GM18519 (cell line): ENCODE results near the gene USF1.
"Not testable (repeated sequence)": the region's sequence is repeated elsewhere in the genome, so short reads cannot be mapped to it uniquely, and the experiment has no call there.

Experiments
- ATAC-seq: cut with Tn5 transposase; IDR thresholded peaks from one replicate; pipeline ENCODE4 v1.9.1; 2021; ENCODE audit warnings: mild to moderate bottlenecking, moderate library complexity; ENCODE audit not compliant: unreplicated experiment, low FRiP score

The USF1 gene

GRCh38 chr1:161021165-161021969, 24.4 kb downstream of the USF1 start:
- ATAC-seq, result peak; percentile 68

GRCh38 chr1:161020509-161021164, 25.1 kb downstream of the USF1 start, which contains the start of gene F11R:
TSS of gene F11R (minus strand) at chr1:161021152. CDS start at chr1:161021073, 79 bp downstream.
- ATAC-seq, result no peak

GRCh38 chr1:161019751-161020495, 25.9 kb downstream of the USF1 start:
- no peak for ATAC-seq

GRCh38 chr1:161019111-161019660, 26.6 kb downstream of the USF1 start:
- ATAC-seq, result not testable (repeated sequence)

GRCh38 chr1:161018631-161018930, 27.2 kb downstream of the USF1 start:
- no peak for ATAC-seq

GRCh38 chr1:161017756-161018630, 27.8 kb downstream of the USF1 start:
- no peak for ATAC-seq

- not testable (repeated sequence) for ATAC-seq
Measured at GRCh38 chr1:161017181-161017580, 28.6 kb downstream of the USF1 start.

GRCh38 chr1:161016683-161017082, 29.1 kb downstream of the USF1 start:
- ATAC-seq, result not testable (repeated sequence)

GRCh38 chr1:161013488-161014230, 32.1 kb downstream of the USF1 start:
- peak; percentile 71 for ATAC-seq

GRCh38 chr1:161013131-161013487, 32.7 kb downstream of the USF1 start:
- ATAC-seq, result no peak

GRCh38 chr1:161012420-161012819, 33.4 kb downstream of the USF1 start:
- no peak for ATAC-seq

GRCh38 chr1:161009602-161010211, 36.1 kb downstream of the USF1 start:
- ATAC-seq, result no peak

GRCh38 chr1:161008869-161009510, 36.8 kb downstream of the USF1 start:
- no peak for ATAC-seq

- ATAC-seq, result no peak
Measured at GRCh38 chr1:161007369-161007768, 38.4 kb downstream of the USF1 start.

- ATAC-seq, result no peak
Measured at GRCh38 chr1:161006563-161006962, 39.2 kb downstream of the USF1 start.

GRCh38 chr1:161001525-161001924, 44.3 kb downstream of the USF1 start:
- no peak for ATAC-seq

- no peak for ATAC-seq
Measured at GRCh38 chr1:161000736-161001480, 44.9 kb downstream of the USF1 start.

GRCh38 chr1:160999376-160999775, 46.4 kb downstream of the USF1 start:
- ATAC-seq, result no peak
